H7 (cell line): ENCODE results near the gene SMS. TPM values are rescaled to one million over a fixed set of nuclear protein-coding genes. Genes with fewer than 3 reads are reported as not detected.
"Not testable (repeated sequence)": the region's sequence is repeated elsewhere in the genome, so short reads cannot be mapped to it uniquely, and the experiment has no call there.

Experiments used
- DNase-seq: peaks from one replicate; pipeline ENCODE4 v3.0.0; 2012
- H3K27me3 ChIP-seq: 2 replicates; pipeline ENCODE4 v1.6.0; 2011; ENCODE audit warnings: mild to moderate bottlenecking, low read length; ENCODE audit not compliant: control insufficient read depth, insufficient read depth
- H3K36me3 ChIP-seq: replicated peaks from 2 replicates; pipeline ENCODE4 v1.5.1; 2011; ENCODE audit warnings: low read length; ENCODE audit not compliant: control insufficient read depth, insufficient read depth
- H3K4me3 ChIP-seq: 2 replicates; pipeline ENCODE4 v1.5.1; 2011; ENCODE audit warnings: low read depth, mild to moderate bottlenecking, control low read depth, low read length, moderate library complexity; ENCODE audit not compliant: insufficient read depth
- total RNA-seq: library from RNA; depleted of rRNA; stranded (reverse); fragments of >200 nt; shearing (Covaris generic); gene quantifications from 2 replicates; pipeline ENCODE4 v1.2.3, GENCODE V29; 2014

SMS gene
- total RNA-seq, 1 experiment from 2014 or later, result 396 TPM

DNA sequence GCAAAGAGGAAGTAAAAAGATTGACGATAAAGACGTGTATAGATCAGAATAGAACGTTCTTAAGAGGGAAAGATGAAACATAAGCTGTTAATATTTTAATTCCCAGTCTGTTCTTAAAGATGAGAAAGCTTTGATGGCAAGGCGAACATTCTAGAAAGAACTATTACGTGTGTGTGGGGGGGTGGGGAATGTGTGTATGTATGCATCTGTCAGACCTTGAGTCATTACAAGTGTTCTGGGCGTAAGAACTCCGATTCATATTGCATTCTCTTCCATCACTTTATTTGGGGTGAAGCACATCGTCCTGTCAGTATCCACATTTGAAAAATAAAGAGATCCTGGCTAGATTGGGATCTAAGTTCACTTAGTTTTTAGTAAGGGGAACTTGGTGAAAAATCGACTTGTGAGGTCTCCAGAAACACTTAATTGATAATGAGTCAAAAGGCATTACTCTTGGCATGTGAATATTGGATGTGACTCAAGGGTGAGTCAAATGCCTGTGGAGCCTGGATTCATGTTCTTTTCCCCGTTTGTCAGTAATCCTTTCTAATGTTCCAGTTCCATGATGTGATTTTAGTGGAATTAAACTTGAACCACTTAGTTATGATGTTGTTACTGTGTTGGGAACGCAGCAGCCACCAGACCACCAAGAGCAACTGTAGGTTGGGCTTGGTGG, 3.1 kb downstream of the SMS start:
- no peak overlapping the region for H3K4me3 ChIP-seq
- no peak for DNase-seq
- no peaks in the 10 kb centered on the region for H3K36me3 ChIP-seq
- H3K27me3 ChIP-seq, result no peaks in the 10 kb centered on the region

DNA sequence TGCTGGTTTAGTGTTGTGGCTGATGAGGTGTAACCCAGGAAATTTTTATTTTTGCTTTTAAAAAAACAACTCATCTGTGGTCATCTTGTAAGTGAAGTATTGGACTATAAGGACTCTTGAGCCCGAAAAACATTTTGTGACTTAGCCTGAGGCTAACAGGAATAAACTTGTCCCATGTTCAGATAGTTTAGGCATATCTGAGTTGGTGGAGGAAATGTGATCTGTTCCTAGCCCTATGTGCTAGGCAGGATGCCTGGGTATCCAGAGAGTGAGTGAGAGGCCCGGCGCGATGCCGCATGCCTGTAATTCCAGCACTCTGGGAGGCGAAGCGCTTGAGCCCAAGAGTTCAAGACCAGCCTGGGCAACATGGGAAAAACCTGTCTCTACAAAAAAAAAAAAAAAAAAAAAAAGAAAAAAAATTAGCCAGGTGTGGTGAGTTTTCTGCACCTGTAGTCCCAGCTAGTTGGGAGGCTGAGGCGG, 3.7 kb downstream of the SMS start:
- no peaks in the 10 kb centered on the region for H3K36me3 ChIP-seq
- H3K27me3 ChIP-seq, result no peaks in the 10 kb centered on the region
- DNase-seq, result no peak
- H3K4me3 ChIP-seq, result no peak overlapping the region

DNA sequence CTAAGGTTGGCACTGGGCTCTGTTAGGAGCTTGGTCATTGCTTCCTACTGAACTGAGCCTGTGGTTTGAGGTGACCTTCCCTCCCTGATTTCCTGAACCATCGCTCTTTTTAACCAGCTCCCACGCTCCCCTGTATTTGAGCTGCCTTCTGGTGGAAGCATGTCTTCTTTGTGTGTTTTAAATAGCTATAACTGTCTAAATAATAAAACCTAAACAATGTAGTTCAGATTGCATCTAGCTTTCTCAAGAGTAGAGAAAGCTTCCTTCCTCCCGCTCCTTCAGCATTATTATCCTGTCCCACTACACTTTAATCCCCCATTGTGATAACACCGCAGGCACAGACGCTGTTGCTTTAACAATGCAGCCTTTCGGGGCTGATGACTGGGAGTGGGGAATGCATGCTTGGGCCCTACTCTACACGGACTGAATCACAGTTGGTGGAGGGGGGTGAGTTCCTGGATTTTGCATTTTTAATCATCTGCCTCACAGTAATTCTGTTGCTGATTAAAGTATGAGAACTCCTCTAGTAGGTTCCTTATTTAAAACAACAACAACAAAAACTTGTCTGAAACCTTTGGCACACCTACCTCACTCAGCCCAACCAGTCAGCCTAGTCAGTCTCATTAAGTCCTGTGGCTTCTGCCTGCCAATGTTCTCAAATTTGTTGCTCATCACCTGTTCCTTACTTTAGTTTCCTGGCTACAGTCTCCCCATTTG, 6.6 kb downstream of the SMS start:
- no peak overlapping the region for H3K4me3 ChIP-seq
- DNase-seq, result peak; percentile 43

DNA sequence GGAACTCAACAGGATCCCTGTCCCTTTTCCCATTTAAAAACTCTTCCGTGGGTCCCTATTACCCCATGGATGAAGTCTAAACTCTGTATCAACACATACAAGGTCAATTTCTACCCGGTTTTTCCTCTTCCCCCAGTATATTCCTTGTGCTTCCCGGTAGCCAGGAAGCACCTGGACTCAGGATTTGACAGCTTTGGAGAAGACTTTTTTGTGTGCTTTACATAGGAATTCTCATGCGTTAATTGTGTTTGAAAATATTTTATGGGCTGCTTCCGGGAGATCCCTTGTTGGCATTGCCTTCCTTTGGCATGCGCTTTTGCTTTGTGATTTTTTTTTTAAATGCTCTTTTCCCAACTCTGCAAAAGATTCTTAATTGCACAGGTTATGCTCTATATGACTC, 7.2 kb downstream of the SMS start:
- Histone ChIP-seq H3K27me3 (no peaks in the 10 kb centered on the region), H3K4me3 (no peak overlapping the region), H3K36me3 (no peaks in the 10 kb centered on the region)
- no peak for DNase-seq

More for the DNA sequence above, 6.6 kb downstream of the SMS start:
- Histone ChIP-seq H3K36me3 (no peaks in the 10 kb centered on the region), H3K27me3 (no peaks in the 10 kb centered on the region)

DNA sequence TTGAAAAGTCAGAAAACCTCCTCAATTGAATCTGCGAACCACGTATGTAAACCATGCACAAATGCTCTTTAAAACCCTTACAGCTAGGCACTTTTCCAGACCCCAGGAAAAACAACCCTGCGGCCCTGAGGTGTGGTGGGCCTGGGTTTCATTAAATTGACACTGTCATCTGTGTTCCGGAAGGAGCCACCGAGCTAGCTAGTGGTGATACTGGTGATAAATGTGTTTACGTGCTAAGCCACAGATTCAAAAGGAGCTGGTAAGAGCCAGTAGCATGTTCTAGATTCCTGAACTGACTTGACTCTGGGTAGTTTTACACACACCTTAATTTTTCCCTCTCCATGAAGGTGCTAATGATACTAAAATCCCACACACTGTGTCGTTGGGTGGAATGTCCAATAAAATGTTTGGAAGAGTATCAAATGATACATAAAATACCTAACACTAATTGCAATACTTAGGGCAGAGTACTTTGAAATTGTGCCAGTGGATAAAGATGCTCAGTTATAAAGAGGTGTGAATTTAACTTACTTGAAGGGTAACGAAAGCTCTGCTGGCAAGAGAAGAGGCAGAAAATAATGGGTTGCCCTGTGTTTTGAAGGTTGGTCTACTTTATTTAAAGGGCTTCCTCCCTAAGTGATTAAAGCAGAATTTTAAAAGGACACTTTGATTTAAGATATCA, 8.5 kb downstream of the SMS start:
- H3K4me3 ChIP-seq, result no peak overlapping the region
- no peak for DNase-seq

DNA sequence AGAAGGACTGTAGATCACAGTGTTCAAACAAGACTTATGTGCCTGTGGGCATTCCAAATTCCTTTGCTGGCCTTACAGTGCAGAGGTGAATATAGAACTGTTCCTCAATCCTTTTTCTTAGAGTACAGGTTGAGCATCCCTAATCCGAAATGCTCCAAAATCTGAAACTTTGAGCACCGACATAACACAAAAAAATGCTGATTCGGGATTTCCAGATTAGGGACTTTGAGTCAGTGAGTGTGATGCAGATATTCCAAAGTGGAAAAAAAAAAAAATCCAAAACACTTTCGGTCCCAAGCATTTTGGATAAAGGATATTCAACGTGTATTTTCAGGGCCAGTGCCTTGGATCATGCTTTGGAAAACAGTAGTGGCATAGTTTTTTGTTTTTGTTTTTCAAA, 9.2 kb downstream of the SMS start:
- no peak for DNase-seq
- H3K27me3 ChIP-seq, result no peaks in the 10 kb centered on the region
- H3K4me3 ChIP-seq, result no peak overlapping the region
- no peaks in the 10 kb centered on the region for H3K36me3 ChIP-seq

More for the DNA sequence above, 8.5 kb downstream of the SMS start:
- H3K36me3 ChIP-seq, result no peaks in the 10 kb centered on the region
- H3K27me3 ChIP-seq, result no peaks in the 10 kb centered on the region

DNA sequence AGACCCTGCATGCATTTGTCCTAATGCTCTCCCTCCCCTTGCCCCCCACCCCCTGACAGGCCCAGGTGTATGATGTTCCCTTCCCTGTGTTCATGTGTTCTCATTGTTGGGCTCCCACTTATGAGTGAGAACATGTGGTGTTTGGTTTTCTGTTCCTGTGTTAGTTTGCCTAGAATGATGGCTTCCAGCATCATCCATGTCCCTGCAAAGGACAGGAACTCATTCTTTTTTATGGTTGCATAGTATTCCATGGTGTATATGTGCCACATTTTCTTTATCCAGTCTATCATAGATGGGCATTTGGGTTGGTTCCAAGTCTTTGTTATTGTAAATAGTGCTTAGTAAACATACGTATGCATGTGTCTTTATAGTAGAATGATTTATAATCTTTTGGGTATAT, 10.0 kb downstream of the SMS start:
- not testable (repeated sequence) for H3K4me3 ChIP-seq, H3K27me3 ChIP-seq, H3K36me3 ChIP-seq, DNase-seq

DNA sequence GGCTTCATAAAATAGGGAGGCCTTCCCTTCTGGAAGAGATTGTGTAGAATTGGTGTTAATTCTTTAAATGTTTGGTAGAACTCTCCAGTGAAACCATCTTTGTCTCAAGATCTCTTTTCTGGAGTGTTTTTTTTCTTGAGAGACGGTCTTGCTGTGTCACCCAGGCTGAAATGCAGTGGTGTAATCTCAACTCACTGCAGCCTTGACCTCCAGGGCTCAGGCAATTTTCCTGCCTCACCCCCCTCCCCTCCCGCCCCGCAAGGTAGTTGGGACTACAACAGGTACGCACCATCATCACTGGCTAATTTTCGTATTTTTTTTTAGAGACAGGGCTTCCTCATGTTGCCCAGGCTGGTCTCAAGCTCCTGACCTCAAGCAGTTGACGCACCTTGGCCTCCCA, 12.1 kb downstream of the SMS start:
- no peak for DNase-seq
- Histone ChIP-seq H3K4me3 (no peak overlapping the region), H3K27me3 (no peaks in the 10 kb centered on the region), H3K36me3 (no peaks in the 10 kb centered on the region)

DNA sequence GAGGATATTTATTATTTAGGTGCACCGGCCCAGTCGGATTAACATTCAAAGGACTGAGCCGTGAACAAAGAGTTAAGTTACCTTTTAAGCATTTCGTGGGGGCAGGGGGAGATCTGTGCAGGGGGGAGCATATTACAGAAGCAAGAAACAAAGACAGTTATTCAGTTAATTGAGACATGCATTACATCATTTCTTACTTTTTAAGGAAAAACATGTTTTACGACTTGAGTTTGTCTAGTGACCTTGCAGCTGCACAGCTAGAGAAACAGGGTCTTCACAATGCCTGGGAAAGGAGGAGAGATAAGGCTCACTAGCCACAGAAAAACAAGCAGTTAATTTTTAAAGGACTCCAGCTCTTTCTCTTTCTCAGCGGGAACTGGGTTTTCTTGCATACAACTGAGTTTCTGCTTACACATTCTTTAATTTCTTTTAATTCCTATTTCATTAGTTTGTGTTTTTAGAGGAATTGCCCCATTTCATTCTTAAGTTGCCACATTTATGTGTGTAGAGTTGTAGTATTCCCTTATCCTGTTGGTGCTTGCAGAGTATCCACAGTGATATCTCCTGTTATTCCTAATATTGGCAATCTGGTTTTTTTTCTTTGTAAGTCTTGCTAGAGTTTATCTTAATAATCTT, 12.8 kb downstream of the SMS start:
- not testable (repeated sequence) for H3K4me3 ChIP-seq, DNase-seq, H3K36me3 ChIP-seq, H3K27me3 ChIP-seq

DNA sequence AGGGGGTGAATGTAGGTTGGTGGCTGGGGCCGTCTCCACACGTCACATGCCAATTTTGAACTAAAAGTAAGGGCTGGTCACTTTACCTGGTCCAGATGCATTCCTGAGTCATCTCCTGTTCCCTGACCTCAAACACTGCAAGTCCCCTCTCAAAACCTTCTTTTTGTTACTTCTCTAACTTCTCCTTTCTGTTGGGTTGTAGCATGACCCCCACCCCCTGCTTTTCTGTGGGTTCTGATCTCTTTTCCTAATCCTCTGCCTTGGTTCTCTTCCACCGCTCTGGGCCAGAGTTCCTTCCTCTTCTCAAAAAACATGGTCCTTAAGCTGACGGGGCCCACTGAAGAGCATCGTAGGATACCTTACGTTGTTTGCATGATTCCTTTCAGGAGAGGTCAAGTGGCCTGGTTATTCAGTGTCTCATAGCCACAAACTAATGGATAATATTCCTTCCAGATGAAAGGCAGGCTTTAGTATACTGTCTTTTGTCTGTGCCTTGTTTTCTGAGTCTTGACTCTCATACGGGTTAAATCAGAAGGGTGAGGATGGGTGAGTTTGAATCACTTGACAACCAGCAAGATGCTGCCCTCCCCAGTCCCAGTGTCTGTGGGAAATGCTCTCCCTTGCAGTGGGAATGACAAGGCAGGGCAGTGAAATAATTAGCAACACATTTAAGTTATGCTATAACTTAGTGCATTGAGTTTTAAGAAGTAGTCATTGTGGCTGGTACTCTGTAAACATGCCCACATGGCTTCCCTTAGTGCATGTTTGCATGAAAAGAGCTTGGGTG, 15.1 kb downstream of the SMS start:
- no peak overlapping the region for H3K4me3 ChIP-seq
- DNase-seq, result no peak
- no peaks in the 10 kb centered on the region for H3K27me3 ChIP-seq
- H3K36me3 ChIP-seq, result no peaks in the 10 kb centered on the region

DNA sequence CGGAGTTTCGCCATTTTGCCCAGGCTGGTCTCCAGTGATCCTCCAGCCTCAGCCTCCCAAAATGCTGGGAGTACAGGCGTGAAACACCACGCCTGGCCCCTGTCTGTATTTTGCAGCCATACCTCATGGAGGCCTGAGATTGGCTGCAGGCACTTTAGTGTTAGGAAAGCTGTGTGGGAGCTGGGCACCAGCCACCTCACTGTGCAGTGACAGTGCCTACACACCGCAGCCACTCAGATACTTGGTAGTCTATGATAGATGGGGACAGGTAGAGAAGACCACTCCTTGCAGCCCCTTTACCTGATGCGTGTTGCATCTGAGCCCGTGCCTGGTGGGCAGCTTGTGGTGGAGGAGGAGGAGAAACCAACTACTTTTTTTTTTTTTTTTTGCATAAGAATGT, 16.3 kb downstream of the SMS start:
- DNase-seq, result no peak
- Histone ChIP-seq H3K36me3 (no peaks in the 10 kb centered on the region), H3K4me3 (no peak overlapping the region), H3K27me3 (no peaks in the 10 kb centered on the region)

DNA sequence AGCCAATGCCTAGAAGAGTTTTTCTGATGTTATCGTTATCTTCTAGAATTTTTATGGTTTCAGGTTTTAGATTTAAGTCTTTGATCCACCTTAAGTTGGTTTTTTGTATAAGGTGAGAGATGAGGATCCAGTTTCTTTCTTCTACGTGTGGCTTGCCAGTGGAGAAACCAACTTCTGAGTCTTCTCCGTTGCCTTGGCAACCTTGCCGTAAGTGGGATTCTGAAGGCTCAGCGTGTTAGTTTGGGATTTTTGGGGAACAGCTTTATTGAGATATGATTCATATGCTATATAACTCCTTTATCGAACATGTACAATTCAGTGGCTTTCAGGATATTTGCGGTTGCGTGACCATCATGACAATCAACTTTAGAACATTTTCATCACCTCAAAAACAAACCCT, 17.7 kb downstream of the SMS start:
- DNase-seq, result no peak
- Histone ChIP-seq H3K27me3 (no peaks in the 10 kb centered on the region), H3K36me3 (no peaks in the 10 kb centered on the region), H3K4me3 (no peak overlapping the region)

DNA sequence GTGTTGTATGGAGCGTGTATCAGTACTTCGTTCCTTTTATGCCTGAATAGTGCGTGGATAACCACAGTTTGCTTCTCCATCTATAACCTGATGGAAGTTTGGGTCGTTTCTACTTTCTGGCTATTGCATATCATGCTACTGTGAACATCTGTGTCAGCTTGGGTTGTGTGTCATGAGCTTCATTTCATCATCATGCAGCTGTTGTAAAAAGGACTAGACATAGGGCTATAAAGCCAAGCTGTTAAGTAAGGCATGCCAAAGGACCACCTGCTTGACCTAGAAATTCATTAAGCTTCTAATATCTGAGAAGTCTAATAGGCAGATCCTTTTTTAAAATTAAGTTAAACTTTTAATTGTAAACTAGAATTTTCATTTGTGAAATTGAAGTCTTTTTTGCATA, 18.4 kb downstream of the SMS start:
- Histone ChIP-seq H3K4me3 (no peak overlapping the region), H3K36me3 (no peaks in the 10 kb centered on the region), H3K27me3 (no peaks in the 10 kb centered on the region)
- no peak for DNase-seq

DNA sequence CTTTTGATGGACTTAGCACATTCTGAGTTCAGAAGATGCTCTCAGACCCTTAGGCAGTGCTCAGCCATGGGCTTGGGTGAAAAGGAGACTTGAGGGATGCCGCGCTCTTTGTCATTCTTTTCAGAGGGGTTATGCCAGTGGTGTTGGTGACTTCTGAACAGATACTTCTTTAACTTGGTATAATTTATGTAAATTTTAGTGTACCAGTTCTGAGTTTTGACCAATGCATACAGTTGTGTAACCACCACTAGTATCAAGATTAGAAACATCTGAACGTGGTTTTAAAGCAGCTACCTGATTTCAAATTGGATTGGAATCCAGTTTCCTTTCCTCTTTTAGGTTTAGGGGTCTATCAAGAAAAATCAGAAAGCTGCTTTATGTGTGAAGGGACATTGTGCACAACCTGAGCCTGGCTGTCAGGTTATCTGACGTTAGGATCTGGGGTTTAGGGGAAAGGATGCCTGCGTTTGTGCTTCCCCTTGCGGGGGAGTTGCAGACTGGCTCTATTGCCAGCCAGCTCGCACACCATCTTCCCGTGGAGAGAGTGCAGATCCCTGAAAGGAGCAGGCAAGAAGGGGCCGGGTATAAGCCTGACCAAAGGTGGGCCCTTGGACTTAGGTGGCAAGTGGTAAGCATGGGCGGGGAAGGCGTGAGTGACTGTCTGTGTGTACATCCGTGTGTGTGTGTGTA, 19.0 kb downstream of the SMS start:
- no peaks in the 10 kb centered on the region for H3K27me3 ChIP-seq
- H3K36me3 ChIP-seq, result no peaks in the 10 kb centered on the region
- no peak overlapping the region for H3K4me3 ChIP-seq
- DNase-seq, result no peak
